D341Med (cell line): Measurements from ENCODE around the gene CD40.

ENCODE experiments used
- DNase-seq: peaks from one replicate; pipeline ENCODE4 v3.0.0; 2012; ENCODE audit warnings: low spot score

CD40 gene

GRCh38 chr20:46148313-46149208, 30.4 kb downstream of the CD40 start:
- no peak for DNase-seq

GRCh38 chr20:46150943-46151342, 32.8 kb downstream of the CD40 start:
- no peak for DNase-seq

GRCh38 chr20:46151936-46152335, 33.8 kb downstream of the CD40 start:
- DNase-seq: no peak

GRCh38 chr20:46152824-46153586, 34.9 kb downstream of the CD40 start:
- DNase-seq: no peak

GRCh38 chr20:46154305-46154704, 36.2 kb downstream of the CD40 start:
- DNase-seq: no peak

GRCh38 chr20:46154796-46155195, 36.7 kb downstream of the CD40 start:
- DNase-seq: no peak

- no peak for DNase-seq
Observed at GRCh38 chr20:46156065-46156464, 38.0 kb downstream of the CD40 start.

GRCh38 chr20:46157076-46157592, 39.0 kb downstream of the CD40 start:
- no peak for DNase-seq

GRCh38 chr20:46157625-46158024, 39.5 kb downstream of the CD40 start:
- no peak for DNase-seq

GRCh38 chr20:46158476-46158987, 40.4 kb downstream of the CD40 start:
- no peak for DNase-seq

- DNase-seq: no peak
Observed at GRCh38 chr20:46159101-46159897, 41.2 kb downstream of the CD40 start.

- no peak for DNase-seq
Observed at GRCh38 chr20:46160661-46161060, 42.5 kb downstream of the CD40 start.

- DNase-seq: no peak
Observed at GRCh38 chr20:46161921-46162320, 43.8 kb downstream of the CD40 start.

- no peak for DNase-seq
Observed at GRCh38 chr20:46164254-46164653, 46.1 kb downstream of the CD40 start.

- no peak for DNase-seq
Observed at GRCh38 chr20:46167080-46167479, 49.0 kb downstream of the CD40 start.

GRCh38 chr20:46168438-46168837, 50.3 kb downstream of the CD40 start:
- no peak for DNase-seq

GRCh38 chr20:46169245-46170171, 51.4 kb downstream of the CD40 start:
- DNase-seq: no peak

- DNase-seq: no peak
Observed at GRCh38 chr20:46171476-46171875, 53.4 kb downstream of the CD40 start.

- no peak for DNase-seq
Observed at GRCh38 chr20:46171909-46172308, 53.8 kb downstream of the CD40 start.

- DNase-seq: no peak
Observed at GRCh38 chr20:46172455-46172854, 54.3 kb downstream of the CD40 start.
